GM11168 (cell line): Measurements from ENCODE around the gene RASGRP3.

Experiments
- in situ Hi-C: fragments of 300-500 bp; cut with MboI; formaldehyde crosslinking; loops from one replicate; pipeline ENCODE4 v1.12.0; 2022; ENCODE audit warnings: low sequenced_read_pairs; ENCODE audit not compliant: unreplicated experiment

RASGRP3 gene

DNA sequence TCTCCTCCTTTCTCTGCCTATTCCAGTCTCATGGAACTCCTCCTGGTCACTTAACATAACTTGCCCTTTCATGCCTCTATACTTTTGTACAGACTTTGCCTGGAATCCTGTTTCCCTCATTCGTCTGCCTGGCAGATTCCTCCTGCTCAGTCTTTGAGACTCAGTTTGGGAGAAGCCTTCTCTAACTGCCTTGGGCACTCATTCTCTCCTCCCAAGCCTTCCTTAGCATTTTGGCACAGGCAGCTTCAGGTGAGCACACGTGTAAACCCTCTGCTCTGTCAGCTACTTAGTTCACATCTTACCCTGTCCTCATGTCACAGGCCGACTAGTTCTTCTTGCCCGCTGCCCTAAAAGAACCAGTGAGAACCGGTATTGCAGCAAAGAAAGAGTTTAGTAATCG is 128.6 kb downstream of the RASGRP3 start:
- in situ Hi-C loops, result no loop called here

DNA sequence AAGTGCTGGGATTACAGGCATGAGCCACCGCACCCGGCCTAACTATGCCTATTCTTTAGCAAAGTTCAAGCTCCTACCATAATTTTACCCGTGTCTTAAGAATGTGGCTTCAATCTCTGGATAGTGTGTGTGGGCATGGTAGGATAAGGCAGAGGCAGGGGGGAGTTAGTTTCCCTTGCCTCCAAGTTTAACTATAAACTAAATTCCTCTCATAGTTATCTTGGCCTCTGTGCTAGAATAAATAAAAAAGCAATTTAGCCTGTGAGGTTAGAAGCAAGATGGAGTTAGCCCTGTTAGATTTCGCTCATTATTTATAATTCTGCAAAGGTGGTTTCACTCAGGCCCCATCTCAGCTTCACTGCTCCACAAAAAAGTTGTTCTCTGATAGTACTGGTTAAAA is 129.7 kb downstream of the RASGRP3 start:
- in situ Hi-C loops, result no loop called here

GRCh38 chr2:33606622-33607021 is 130.2 kb downstream of the RASGRP3 start:
- in situ Hi-C loops, result no loop called here

DNA sequence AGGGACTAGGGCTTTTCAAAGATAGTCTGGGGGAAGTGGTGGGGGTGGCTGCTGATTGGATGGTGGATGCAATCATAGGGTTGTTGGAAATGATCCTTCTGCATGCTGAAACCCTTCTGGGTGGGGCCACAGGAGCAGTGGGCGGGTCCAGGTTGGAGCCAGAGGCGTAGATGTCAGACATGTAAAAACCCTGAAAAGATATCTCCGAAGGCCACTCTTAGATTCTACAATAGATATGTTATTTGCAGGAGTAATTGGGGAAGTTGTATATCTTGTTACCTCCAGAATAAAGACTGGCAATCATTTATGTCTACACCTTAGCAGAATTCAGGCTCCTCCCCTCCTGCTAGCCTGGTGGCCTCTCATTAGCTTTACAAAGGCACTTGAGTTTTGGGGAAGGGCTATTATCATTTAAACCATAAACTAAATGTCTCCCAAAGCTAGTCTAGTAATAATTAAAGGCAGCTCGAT is 130.8 kb downstream of the RASGRP3 start:
- in situ Hi-C loops, result no loop called here

- in situ Hi-C loops, result no loop called here
These were observed 131.5 kb downstream of the RASGRP3 start for GRCh38 chr2:33607905-33608304.

DNA sequence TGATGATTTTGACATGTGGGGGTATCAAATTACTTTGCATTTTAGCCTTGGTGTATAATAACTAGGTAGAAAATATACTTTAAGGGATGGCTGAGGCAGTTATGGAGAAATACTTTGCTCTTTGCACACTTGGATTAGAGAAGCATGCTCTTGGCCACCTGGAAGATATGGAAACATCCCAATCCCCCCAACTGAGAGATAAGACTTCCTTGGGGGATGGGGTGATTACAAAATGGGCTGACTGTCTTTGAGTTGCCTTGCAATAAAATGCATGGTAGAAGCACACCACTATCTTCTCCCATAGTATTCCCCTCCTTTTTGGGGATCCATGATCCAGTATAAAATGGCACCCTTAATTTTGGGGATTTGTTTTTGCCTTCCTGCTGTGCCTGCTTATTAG is 137.7 kb downstream of the RASGRP3 start:
- in situ Hi-C loops, result no loop called here
